ENCODE data around the gene KCNJ12. TPM values are rescaled to one million over a fixed set of nuclear protein-coding genes. Genes with fewer than 3 reads are reported as not detected.

KCNJ12 gene
- total and polyA plus RNA-seq, 2 of the 4 experiments (the other 2 are of a cell fraction) = under 0.01 to 0.10 TPM

GRCh38 chr17:21362331-21362931, 13.7 kb upstream of the KCNJ12 start:
- H3K23ac ChIP-seq (ENCODE audit: low read depth, low read length) = no peak overlapping the region
- intact Hi-C loops (cut with micrococcal nuclease) (no loop called here), dilution Hi-C loops (cut with HindIII; ENCODE audit: low sequenced_read_pairs, unreplicated experiment) (no loop called here), in situ Hi-C loops (cut with MboI; ENCODE audit: low sequenced_read_pairs) (no loop called here)
- H4K8ac ChIP-seq (ENCODE audit: low read depth in 2 of 2, low read length in 2 of 2) = no peak overlapping the region
- no peaks in the 10 kb centered on the region for H3K36me3 ChIP-seq (ENCODE audit: control insufficient read depth, insufficient read depth, low read length)
- H3K4me3 ChIP-seq (ENCODE audit: insufficient read depth, low read depth, low read length) = no peak overlapping the region
- DNase-seq (no peak), ATAC-seq (ENCODE audit: low read depth) (no peak)
- no peak overlapping the region for H3K56ac ChIP-seq (ENCODE audit: extremely low read depth, insufficient read depth, low read length)
- TF ChIP-seq BHLHE40 (IDR thresholded peaks at IDR 0.05; ENCODE audit: low read depth, low read length) = no peak
- TF ChIP-seq SMC3 (IDR thresholded peaks at IDR 0.05; ENCODE audit: low read depth, low read length) = no peak
- TF ChIP-seq MAFK (IDR thresholded peaks at IDR 0.05; ENCODE audit: low read depth, low read length) = no peak
- TF ChIP-seq RAD21 (IDR thresholded peaks at IDR 0.05; ENCODE audit: low read length) = no peak
- no peak for TF ChIP-seq FOS (IDR thresholded peaks at IDR 0.05; ENCODE audit: low read depth, low read length)
- TF ChIP-seq RCOR1 (IDR thresholded peaks at IDR 0.05; ENCODE audit: insufficient replicate concordance, low read length) = no peak
- TF ChIP-seq CTCF (conservative IDR thresholded peaks at IDR 0.05; ENCODE audit: low read depth, low read length) = no peak
- TF ChIP-seq MAZ (IDR thresholded peaks at IDR 0.05; ENCODE audit: borderline replicate concordance, low read depth, low read length) = no peak
- no peak for TF ChIP-seq NFE2L2 (IDR thresholded peaks at IDR 0.05; ENCODE audit: low read depth, low read length)
- TF ChIP-seq RFX5 (IDR thresholded peaks at IDR 0.05; ENCODE audit: low read depth, low read length) = no peak
- TF ChIP-seq MXI1 (IDR thresholded peaks at IDR 0.05; ENCODE audit: borderline replicate concordance, low read depth, low read length) = no peak
- no peak for TF ChIP-seq POLR2A (IDR thresholded peaks at IDR 0.05; ENCODE audit: low read depth, low read length)
- no peak for TF ChIP-seq CHD1 (IDR thresholded peaks at IDR 0.05; ENCODE audit: low read depth, low read length)
- TF ChIP-seq USF2 (IDR thresholded peaks at IDR 0.05; ENCODE audit: low read depth, low read length) = no peak
- TF ChIP-seq CEBPB (IDR thresholded peaks at IDR 0.05; ENCODE audit: low read depth, low read length) = no peak
- TF ChIP-seq ELK1 (IDR thresholded peaks at IDR 0.05; ENCODE audit: borderline replicate concordance, low read depth, low read length) = no peak
- no peak overlapping the region for H3K14ac ChIP-seq (replicated peaks; ENCODE audit: low read depth, low read length)
- no peak overlapping the region for H3K4ac ChIP-seq (ENCODE audit: low read depth, low read length)
- no peak overlapping the region for H2BK5ac ChIP-seq (ENCODE audit: low read depth, low read length, poor library complexity, severe bottlenecking)
- H2BK120ac ChIP-seq (ENCODE audit: low read depth, low read length) = no peak overlapping the region
- no peak overlapping the region for H3K4me2 ChIP-seq (ENCODE audit: low read depth, low read length)
- ChIA-PET CTCF (no interaction called here), POLR2A (ENCODE audit: unreplicated experiment) (no interaction called here)
- H2AK5ac ChIP-seq (ENCODE audit: low read depth, low read length) = no peak overlapping the region
- H3K9me3 ChIP-seq (ENCODE audit: control insufficient read depth, insufficient read depth, low read length) = no peaks in the 10 kb centered on the region
- no peak overlapping the region for H4K91ac ChIP-seq (ENCODE audit: insufficient read depth, low read depth, low read length)
- no peaks in the 10 kb centered on the region for H3K79me1 ChIP-seq (ENCODE audit: low read depth in 1 of 2, low read length in 2 of 2)
- no peak overlapping the region for H3K18ac ChIP-seq (ENCODE audit: low read depth, low read length)
- no peak overlapping the region for H3K9ac ChIP-seq (ENCODE audit: low read depth, low read length)
- H4K5ac ChIP-seq (ENCODE audit: low read depth, low read length) = no peak overlapping the region
- no peak overlapping the region for H2BK20ac ChIP-seq (ENCODE audit: low read depth, low read length)
- no peak overlapping the region for H2BK15ac ChIP-seq (ENCODE audit: low read depth, low read length)
- H4K20me1 ChIP-seq (ENCODE audit: insufficient read depth, low read length) = no peaks in the 10 kb centered on the region; the same call in 1 of the 2 replicates
- peaks cover 49% of the 10 kb centered on the region for H3K27me3 ChIP-seq (ENCODE audit: control insufficient read depth, insufficient read depth, low read length)
- no peak overlapping the region for H3K27ac ChIP-seq (ENCODE audit: insufficient read depth, low read length)
- no TSS peak for BruUV-seq (replicated peaks)
- H3K4me1 ChIP-seq (ENCODE audit: control insufficient read depth, insufficient read depth, low read length) = no peaks in the 10 kb centered on the region
- no peaks in the 10 kb centered on the region for H3K9me1 ChIP-seq (ENCODE audit: insufficient read depth, low read length)
- H2AK9ac ChIP-seq (replicated peaks; ENCODE audit: low read depth, low read length, poor library complexity) = no peak overlapping the region
- no peak overlapping the region for H2AFZ ChIP-seq (replicated peaks; ENCODE audit: low read length, poor library complexity)
